ENCODE results near the gene LCN9. TPM values are rescaled to one million over a fixed set of nuclear protein-coding genes. Genes with fewer than 3 reads are reported as not detected.

The LCN9 gene
- total and polyA plus RNA-seq, 8 donors = not detected

GRCh38 chr9:135700525-135700924 lies 37.4 kb downstream of the LCN9 start:
- DNase-seq = no peak
- Histone ChIP-seq H3K36me3 (no peaks in the 10 kb centered on the region), H3K27ac (no peak overlapping the region), H3K4me1 (peaks cover 10 to 20% (median 14%) of the 10 kb centered on the region in 4 donors), H3K4me3 (no peak overlapping the region), H3K9me3 (no peaks in the 10 kb centered on the region), H3K27me3 (peaks cover 0 to 84% (median 46%) of the 10 kb centered on the region in 3 donors)
- TF ChIP-seq EP300 (IDR thresholded peaks at IDR 0.05) = no peak
- no peak for TF ChIP-seq POLR2A (IDR thresholded peaks at IDR 0.05)
- no peak for TF ChIP-seq POLR2AphosphoS5 (IDR thresholded peaks at IDR 0.05)
- TF ChIP-seq, protein P1, sequence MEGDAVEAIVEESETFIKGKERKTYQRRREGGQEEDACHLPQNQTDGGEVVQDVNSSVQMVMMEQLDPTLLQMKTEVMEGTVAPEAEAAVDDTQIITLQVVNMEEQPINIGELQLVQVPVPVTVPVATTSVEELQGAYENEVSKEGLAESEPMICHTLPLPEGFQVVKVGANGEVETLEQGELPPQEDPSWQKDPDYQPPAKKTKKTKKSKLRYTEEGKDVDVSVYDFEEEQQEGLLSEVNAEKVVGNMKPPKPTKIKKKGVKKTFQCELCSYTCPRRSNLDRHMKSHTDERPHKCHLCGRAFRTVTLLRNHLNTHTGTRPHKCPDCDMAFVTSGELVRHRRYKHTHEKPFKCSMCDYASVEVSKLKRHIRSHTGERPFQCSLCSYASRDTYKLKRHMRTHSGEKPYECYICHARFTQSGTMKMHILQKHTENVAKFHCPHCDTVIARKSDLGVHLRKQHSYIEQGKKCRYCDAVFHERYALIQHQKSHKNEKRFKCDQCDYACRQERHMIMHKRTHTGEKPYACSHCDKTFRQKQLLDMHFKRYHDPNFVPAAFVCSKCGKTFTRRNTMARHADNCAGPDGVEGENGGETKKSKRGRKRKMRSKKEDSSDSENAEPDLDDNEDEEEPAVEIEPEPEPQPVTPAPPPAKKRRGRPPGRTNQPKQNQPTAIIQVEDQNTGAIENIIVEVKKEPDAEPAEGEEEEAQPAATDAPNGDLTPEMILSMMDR (IDR thresholded peaks at IDR 0.05) = no peak
- intact Hi-C loops (cut with DNase I; ENCODE audit: low total_unique reads) = no loop called here
- WGBS, 5 donors = 55 to 65% (median 60%) methylated on average over 13 to 15 of the region's 15 CpGs

GRCh38 chr9:135701067-135701958 lies 38.2 kb downstream of the LCN9 start:
- TF ChIP-seq POLR2A (IDR thresholded peaks at IDR 0.05) = no peak
- TF ChIP-seq EP300 (IDR thresholded peaks at IDR 0.05) = no peak
- no peak for TF ChIP-seq POLR2AphosphoS5 (IDR thresholded peaks at IDR 0.05)
- TF ChIP-seq, protein P1 (IDR thresholded peaks at IDR 0.05) = no peak
- H3K36me3 ChIP-seq = no peaks in the 10 kb centered on the region
- H3K4me3 ChIP-seq = peak overlapping the region in 2 of 4 donors; percentile 25 to 26
- H3K27ac ChIP-seq = no peak overlapping the region
- DNase-seq = peak in 1 of 2 donors; percentile 53
- H3K4me1 ChIP-seq = peaks cover 10 to 20% (median 14%) of the 10 kb centered on the region in 4 donors
- peaks cover 0 to 86% (median 53%) of the 10 kb centered on the region in 3 donors for H3K27me3 ChIP-seq
- no peaks in the 10 kb centered on the region for H3K9me3 ChIP-seq
- 21 to 58% (median 22%) methylated on average over 7 to 40 of the region's 40 CpGs for WGBS, 5 donors
- intact Hi-C loops (cut with DNase I; ENCODE audit: low total_unique reads) = no loop called here

DNA sequence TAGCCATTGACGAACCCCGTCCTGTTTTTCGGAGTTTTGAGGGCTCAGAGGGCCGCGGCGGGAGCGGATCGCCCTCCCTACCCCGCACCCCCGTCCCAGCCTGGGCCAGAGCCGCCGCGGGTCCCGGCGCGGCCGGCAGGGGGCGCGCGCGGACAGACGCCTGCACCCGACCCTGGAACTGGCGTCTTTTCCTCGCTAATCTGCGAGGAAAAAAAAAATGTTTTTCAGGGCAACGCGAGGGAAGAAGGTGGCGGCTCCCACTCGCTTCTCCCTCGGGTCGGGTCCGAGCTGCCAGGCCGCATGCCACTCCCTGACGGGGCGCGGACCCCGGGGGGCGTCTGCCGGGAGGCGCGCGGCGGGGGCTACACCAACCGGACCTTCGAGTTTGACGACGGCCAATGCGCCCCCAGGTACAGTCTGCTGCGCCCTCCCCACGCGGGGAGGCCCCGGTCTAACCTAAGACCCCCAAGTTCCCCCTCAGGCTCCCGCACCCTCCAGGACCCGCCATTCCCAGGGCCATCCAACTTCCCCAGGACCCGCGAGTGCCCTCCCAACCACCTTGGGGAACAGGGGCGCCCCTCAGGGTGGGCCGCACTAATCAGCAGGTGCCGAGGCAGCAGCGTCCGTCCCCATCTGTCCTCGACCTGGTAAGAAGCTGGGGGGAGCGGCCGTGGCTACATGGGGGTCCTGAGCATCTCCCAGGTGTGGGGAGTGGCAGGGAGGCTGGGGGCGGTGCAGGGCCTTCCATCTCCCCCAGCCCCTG lies 39.0 kb downstream of the LCN9 start, which contains the start of gene KCNT1:
Gene KCNT1, plus strand, starts transcription at position 227 of the 763 bp plus-strand sequence. Its CDS starts 74 bp downstream, at position 301.
- H3K4me1 ChIP-seq = peaks cover 10 to 20% (median 14%) of the 10 kb centered on the region in 4 donors
- intact Hi-C loops (cut with DNase I; ENCODE audit: low total_unique reads) = no loop called here
- H3K4me3 ChIP-seq = peak within 1 kb of the TSS; percentile 5 to 29 (median 26)
- TF ChIP-seq, protein P1 (IDR thresholded peaks at IDR 0.05) = peak in 4 of 7 experiments; percentile 33 to 94 (median 90)
- TF ChIP-seq POLR2AphosphoS5 (IDR thresholded peaks at IDR 0.05) = no peak
- H3K36me3 ChIP-seq = no peaks in the 10 kb centered on the region
- H3K9me3 ChIP-seq = no peaks in the 10 kb centered on the region
- 9 to 23% (median 13%) methylated on average over 12 to 66 of the region's 66 CpGs for WGBS, 5 donors
- peak; percentile 46 to 75 for DNase-seq
- H3K27me3 ChIP-seq = peaks cover 0 to 86% (median 58%) of the 10 kb centered on the region in 3 donors
- H3K27ac ChIP-seq = no peak within 1 kb of the TSS

DNA sequence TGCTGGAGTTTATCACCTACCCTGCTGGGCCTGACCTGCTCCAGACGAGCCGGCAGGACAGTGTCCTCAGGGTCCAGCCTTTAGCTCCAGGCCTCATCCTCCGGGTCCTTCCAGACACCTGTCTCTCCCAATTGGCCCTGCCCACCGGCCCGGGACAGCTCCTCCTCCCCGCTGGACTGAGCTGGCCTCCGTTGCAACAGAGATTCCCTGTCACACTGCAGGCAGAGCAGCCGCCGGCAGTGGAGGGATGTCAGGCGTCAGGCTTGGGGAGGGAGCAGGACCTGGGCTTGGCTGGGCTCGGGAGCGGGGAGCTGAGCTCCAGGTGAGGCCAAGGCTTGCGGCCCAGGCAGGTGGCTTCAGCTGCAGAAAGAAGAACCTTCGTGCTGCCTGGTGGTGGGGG lies 40.6 kb downstream of the LCN9 start:
- 18 to 36% (median 21%) methylated on average over 2 to 14 of the region's 14 CpGs for WGBS, 5 donors
- Histone ChIP-seq H3K36me3 (no peaks in the 10 kb centered on the region), H3K4me1 (peaks cover 10 to 20% (median 14%) of the 10 kb centered on the region in 4 donors), H3K9me3 (no peaks in the 10 kb centered on the region), H3K27me3 (peaks cover 0 to 100% (median 64%) of the 10 kb centered on the region in 3 donors), H3K27ac (no peak overlapping the region), H3K4me3 (no peak overlapping the region)
- TF ChIP-seq POLR2AphosphoS5 (IDR thresholded peaks at IDR 0.05) = no peak
- TF ChIP-seq POLR2A (IDR thresholded peaks at IDR 0.05) = no peak
- TF ChIP-seq, protein P1 (IDR thresholded peaks at IDR 0.05) = no peak
- TF ChIP-seq EP300 (IDR thresholded peaks at IDR 0.05) = no peak
- no peak for DNase-seq
- intact Hi-C loops (cut with DNase I; ENCODE audit: low total_unique reads) = no loop called here

All from stomach (tissue), 9 donors.